Coronary artery (tissue), 2 donors: ENCODE results near the gene CYTH4.
"Not testable (repeated sequence)": the region's sequence is repeated elsewhere in the genome, so short reads cannot be mapped to it uniquely, and the experiment has no call there.

Experiments used
- DNase-seq: peaks from one replicate; pipeline ENCODE4 v3.0.0-alpha.2; 2017; ENCODE audit warnings: low spot score
- H3K27ac ChIP-seq, 2 donors: fragments of 200-600 bp; sonication (generic); one replicate each; pipeline ENCODE4 v1.5.1; 2016 to 2019
- H3K4me3 ChIP-seq: fragments of 200-600 bp; sonication (generic); 2 replicates; pipeline ENCODE4 v1.5.1; 2016; ENCODE audit warnings: mild to moderate bottlenecking, moderate library complexity
- TF ChIP-seq, protein P1 (sequence below): fragments of 200-600 bp; sonication (generic); IDR thresholded peaks from one replicate; pipeline ENCODE4 v1.5.1; 2019; ENCODE audit warnings: antibody characterized with exemption

Gene CYTH4

GRCh38 chr22:37328017-37328416 lies 45.7 kb downstream of the CYTH4 start:
- TF ChIP-seq, protein P1, sequence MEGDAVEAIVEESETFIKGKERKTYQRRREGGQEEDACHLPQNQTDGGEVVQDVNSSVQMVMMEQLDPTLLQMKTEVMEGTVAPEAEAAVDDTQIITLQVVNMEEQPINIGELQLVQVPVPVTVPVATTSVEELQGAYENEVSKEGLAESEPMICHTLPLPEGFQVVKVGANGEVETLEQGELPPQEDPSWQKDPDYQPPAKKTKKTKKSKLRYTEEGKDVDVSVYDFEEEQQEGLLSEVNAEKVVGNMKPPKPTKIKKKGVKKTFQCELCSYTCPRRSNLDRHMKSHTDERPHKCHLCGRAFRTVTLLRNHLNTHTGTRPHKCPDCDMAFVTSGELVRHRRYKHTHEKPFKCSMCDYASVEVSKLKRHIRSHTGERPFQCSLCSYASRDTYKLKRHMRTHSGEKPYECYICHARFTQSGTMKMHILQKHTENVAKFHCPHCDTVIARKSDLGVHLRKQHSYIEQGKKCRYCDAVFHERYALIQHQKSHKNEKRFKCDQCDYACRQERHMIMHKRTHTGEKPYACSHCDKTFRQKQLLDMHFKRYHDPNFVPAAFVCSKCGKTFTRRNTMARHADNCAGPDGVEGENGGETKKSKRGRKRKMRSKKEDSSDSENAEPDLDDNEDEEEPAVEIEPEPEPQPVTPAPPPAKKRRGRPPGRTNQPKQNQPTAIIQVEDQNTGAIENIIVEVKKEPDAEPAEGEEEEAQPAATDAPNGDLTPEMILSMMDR: no peak
- no peak for DNase-seq
- no peak overlapping the region for H3K4me3 ChIP-seq
- no peak overlapping the region for H3K27ac ChIP-seq

GRCh38 chr22:37328538-37329237 lies 46.4 kb downstream of the CYTH4 start:
- not testable (repeated sequence) for H3K27ac ChIP-seq, DNase-seq, H3K4me3 ChIP-seq

GRCh38 chr22:37329238-37330140 lies 47.2 kb downstream of the CYTH4 start:
- Histone ChIP-seq H3K4me3 (no peak overlapping the region), H3K27ac (no peak overlapping the region)
- DNase-seq: no peak
- TF ChIP-seq, protein P1: no peak

GRCh38 chr22:37330200-37331033 lies 48.1 kb downstream of the CYTH4 start:
- Histone ChIP-seq H3K27ac (no peak overlapping the region), H3K4me3 (no peak overlapping the region)
- DNase-seq: no peak
- TF ChIP-seq, protein P1: no peak

- no peak overlapping the region for H3K27ac ChIP-seq
- no peak for DNase-seq
- TF ChIP-seq, protein P1: no peak
- no peak overlapping the region for H3K4me3 ChIP-seq
These were observed 48.7 kb downstream of the CYTH4 start for GRCh38 chr22:37331034-37331428.

- no peak overlapping the region for H3K4me3 ChIP-seq
- TF ChIP-seq, protein P1: no peak
These were observed 49.7 kb downstream of the CYTH4 start for GRCh38 chr22:37331856-37332536.

More at GRCh38 chr22:37331856-37332536, 49.7 kb downstream of the CYTH4 start:
- DNase-seq: no peak
- no peak overlapping the region for H3K27ac ChIP-seq
